HL-60/S4 (cell line): ENCODE data around the gene HES5.

Experiments
- in situ Hi-C: fragments of 300-500 bp; cut with MboI; formaldehyde crosslinking; loops from 2 replicates; pipeline ENCODE4 v1.14.3; 2022; ENCODE audit warnings: low sequenced_read_pairs

HES5 gene

DNA sequence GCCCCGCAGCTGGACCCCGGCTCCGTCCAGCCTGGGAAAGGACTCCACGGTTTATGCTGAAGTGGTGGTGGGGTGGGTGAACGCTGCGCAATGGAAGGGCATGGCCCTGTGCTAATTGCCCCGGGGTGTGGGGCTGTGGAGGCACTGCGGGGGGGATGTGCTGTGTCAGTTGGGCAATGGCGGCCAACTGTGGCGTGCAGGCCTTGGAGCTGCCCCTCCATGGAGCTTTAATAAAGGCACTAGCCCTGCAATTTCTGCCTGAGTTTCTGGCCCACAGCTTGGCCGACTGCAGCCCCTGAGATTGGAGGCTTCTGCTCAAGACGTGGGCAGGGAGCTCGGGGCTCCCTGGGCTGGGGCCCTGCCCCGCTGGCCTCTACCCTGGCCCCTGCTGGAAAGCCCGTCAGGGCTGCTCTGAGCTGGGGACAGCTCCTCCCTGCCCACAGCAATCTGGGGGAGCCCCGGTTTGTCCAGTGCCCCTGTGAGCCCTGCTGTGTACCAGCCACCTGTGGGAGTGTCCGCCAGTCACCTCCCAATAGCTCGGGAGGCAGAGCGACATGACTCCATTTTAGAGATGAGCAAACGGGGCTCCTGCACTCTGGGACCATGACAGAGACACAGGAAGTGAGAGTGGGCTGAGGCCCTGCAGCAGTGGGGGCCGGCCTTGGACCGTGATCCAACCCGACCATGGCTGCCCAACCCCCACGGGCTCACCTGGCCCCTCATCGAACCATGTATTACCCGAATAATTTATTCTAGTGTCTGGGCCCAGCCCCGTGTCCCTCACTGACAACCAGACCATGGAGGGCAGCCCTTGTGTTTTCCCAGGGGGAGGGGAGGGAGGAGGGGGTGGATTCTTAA lies 17.4 kb upstream of the HES5 start:
- in situ Hi-C loops, result loop anchor here (10.0 to 25.0 kb wide), 2 partner anchors 133 to 360 kb away; partner anchors contain the start of genes FAAP20 and PEX10

GRCh38 chr1:2546515-2547209 lies 16.6 kb upstream of the HES5 start:
- in situ Hi-C loops, result loop anchor here (10.0 to 25.0 kb wide), 2 partner anchors 132 to 359 kb away; partner anchors contain the start of genes FAAP20 and PEX10

DNA sequence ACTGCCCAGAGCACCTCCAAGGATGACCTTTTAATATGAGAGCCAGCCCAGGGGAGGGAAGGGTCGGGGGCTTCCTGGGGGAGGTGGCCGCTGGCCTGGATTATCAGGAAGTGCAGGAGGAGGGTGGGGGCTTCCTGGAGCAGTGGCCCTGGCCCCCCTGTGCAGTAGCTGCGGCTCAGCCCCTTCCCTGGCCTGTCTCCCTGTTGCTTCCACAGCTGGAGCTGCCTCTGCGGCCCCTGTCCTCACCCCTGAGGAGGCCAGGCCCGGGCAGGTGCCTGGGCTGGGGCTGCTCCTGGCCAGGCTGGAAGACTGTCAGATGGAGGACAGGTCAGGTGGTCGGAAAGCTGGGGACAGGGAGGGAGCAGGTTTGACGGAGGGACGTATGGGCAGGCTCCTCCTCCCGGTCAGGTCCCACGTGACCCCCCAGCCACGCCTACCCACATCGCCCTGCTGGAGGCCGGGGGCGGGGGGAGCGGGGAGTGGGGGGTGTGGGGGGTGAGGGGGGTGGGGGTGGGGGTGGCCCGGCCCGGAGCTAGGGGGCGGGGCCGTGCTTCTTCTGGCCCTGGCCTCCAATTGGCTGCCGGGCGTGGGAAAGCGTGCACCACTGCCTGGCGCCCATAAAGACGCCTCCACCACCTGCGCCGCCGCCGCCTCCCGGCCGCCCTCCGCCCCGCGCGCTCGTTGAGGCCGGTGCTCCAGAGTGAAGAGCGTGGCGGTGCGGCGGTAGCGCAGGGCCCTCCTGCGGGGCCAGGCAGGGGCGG lies 15.9 kb upstream of the HES5 start:
- in situ Hi-C loops, result loop anchor here (10.0 to 25.0 kb wide), 2 partner anchors 131 to 359 kb away; partner anchors contain the start of genes FAAP20 and PEX10

DNA sequence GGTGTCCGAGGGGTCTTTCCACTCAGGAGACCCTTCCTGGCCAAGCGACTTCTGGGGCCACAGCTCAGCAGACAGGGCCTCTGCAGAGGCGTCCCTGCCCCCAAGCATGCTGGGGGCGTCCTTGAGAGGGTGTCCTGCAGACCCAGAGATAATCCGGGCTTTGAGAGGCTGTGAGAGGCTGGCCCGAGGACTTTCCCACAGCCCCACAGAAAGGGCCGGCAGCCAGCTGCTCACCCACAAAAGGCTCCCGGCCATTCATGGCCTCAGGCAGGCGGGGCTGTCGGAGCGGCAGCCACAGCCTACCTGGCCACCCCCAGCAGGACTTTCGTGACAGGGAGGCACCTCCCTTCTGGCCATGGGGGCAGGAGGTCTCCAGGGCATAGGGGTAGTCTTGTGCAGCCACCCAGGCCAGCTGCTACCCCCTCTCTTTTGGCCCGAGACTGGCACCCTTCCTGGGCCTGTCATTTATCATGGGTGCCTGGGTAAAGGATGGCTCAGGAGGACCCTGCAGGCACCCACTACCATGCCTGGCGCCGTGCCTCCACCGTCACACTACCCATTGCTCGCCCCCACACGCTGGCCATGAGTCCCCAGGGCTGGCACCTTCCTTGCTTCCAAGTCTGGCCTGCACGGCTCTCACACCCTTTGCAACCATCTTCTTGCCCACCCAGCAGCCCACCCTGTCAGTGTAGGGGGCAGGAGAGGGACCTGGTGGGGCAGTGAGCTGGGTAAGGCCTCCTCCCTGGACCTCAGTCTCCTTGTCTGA lies 15.0 kb upstream of the HES5 start:
- in situ Hi-C loops, result loop anchor here (10.0 to 25.0 kb wide), 2 partner anchors 130 to 358 kb away; partner anchors contain the start of genes FAAP20 and PEX10

DNA sequence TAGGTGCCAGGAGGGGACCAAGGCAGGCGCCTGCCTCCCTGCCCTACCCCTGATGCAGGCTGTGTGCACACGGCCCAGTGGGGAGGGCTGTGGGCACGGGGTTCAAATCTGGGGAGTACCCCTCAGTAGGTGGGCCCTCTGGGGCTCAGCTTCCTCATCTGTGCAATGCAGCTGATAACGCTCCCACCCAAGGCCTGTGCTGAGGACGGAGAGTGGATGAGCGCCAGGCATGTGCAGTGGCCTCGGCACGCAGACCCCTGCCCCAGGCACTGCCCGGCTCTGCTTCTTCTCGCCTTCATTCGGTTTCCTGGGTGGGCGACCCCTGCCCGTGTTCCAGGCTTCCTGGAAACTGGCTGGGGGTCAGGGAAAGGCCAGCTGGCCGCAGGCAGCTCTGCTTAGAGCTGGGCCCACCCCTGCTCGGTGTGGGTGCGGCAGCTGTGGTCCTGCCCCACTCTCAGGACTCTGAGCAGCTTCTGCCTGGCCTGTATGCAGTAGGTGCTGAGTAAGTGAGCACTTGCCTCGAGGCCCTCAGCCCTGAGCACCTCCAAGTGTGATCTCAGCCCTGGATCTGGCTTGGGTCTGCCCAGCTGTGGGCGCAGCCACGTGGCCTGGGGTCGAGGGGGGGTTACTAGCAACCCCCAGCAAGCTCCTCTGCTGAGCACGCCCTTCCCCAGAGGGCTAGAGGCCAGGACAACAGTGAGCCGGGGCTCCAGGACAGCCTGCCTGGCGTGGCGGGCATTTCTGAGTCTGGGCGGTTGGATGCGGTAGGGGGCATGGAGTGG lies 14.2 kb upstream of the HES5 start:
- in situ Hi-C loops, result loop anchor here (10.0 to 25.0 kb wide), 2 partner anchors 129 to 357 kb away; partner anchors contain the start of genes FAAP20 and PEX10

GRCh38 chr1:2543543-2544092 lies 13.6 kb upstream of the HES5 start:
- in situ Hi-C loops, result loop anchor here (10.0 to 25.0 kb wide), 2 partner anchors 129 to 356 kb away; partner anchors contain the start of genes FAAP20 and PEX10

DNA sequence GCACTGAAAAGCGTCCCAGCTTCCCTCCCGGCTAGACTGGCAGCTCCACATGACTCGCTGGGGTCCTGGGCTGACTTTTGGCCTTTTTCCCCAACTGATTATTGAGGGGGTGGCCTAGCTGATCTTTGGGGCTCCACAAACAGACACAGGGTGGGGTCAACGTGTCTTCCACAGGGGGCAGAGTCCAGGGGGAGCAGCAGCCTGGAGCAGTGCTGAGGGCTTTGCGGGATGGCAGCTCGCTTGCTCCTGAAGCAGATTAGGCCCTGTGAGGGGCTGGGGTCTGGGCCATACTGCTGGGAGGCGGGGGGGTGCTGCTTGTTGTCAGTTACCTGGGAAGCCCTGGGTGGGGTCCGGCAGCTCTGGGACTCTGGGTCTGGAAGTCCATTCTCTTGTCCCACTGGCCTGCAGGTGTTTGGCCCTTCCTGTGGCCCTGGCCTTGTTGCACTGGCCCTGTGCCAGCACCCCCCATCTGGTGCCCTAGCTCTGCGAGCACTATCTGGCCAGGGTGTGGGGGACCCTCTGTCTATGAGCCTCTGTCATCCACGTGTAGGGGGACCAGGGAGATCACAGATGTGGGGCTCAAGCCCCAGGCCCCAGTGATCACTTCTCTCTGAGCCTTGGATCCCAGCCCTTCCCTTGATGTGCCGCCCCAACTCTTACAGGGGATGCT lies 12.3 kb upstream of the HES5 start:
- in situ Hi-C loops, result loop anchor here (10.0 to 25.0 kb wide), 2 partner anchors 128 to 355 kb away; partner anchors contain the start of genes FAAP20 and PEX10

- in situ Hi-C loops, result loop anchor here (10.0 to 25.0 kb wide), 2 partner anchors 127 to 354 kb away; partner anchors contain the start of genes FAAP20 and PEX10
These were observed 11.7 kb upstream of the HES5 start for GRCh38 chr1:2541619-2542245.

- in situ Hi-C loops, result loop anchor here (10.0 to 25.0 kb wide), 2 partner anchors 126 to 354 kb away; partner anchors contain the start of genes FAAP20 and PEX10
These were observed 10.9 kb upstream of the HES5 start for GRCh38 chr1:2540816-2541492.

- in situ Hi-C loops, result loop anchor here (25.0 kb wide), 1 partner anchor 352 kb away; the partner anchor contains the start of gene FAAP20
These were observed 9.3 kb upstream of the HES5 start for GRCh38 chr1:2539312-2539907.

DNA sequence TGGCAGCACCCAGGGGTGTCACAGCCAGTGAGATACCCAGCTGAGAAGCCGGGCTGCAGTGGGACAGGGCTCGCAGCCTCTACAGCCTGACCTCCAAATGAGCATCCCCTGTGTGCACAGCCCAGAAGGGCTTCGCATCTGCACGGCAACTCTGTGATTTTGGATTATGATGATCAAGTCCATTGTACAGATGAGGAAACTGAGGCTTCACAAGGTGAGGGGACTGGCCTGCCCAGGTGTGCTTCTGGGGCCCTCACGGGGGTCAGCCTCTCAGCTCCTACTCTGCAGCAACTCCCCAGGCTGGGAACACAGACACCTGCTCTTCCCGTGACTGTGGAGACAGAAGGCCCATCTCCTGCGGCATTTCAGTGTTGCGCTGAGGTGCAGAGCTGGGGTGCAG lies 8.8 kb upstream of the HES5 start:
- in situ Hi-C loops, result loop anchor here (25.0 kb wide), 1 partner anchor 352 kb away; the partner anchor contains the start of gene FAAP20

DNA sequence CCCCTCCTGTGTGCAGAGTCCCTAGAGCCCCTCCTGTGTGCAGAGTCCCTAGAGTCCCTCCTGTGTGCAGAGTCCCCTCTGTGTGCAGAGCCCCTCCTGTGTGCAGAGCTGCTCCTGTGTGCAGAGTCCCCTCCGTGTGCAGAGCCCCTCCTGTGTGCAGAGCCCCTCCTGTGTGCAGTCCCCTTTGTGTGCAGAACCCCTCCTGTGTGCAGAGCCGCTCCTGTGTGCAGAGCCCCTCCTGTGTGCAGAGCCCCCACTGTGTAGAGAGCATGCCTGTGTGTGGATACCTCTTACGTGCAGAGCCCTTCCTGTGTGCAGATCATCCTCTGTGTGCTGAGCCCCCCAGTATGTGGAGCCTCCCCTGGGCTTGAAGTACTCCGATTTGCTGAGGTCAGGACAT lies 8.3 kb upstream of the HES5 start:
- in situ Hi-C loops, result loop anchor here (25.0 kb wide), 1 partner anchor 351 kb away; the partner anchor contains the start of gene FAAP20

- in situ Hi-C loops, result loop anchor here (25.0 kb wide), 1 partner anchor 350 kb away; the partner anchor contains the start of gene FAAP20
These were observed 7.7 kb upstream of the HES5 start for GRCh38 chr1:2537784-2538115.

DNA sequence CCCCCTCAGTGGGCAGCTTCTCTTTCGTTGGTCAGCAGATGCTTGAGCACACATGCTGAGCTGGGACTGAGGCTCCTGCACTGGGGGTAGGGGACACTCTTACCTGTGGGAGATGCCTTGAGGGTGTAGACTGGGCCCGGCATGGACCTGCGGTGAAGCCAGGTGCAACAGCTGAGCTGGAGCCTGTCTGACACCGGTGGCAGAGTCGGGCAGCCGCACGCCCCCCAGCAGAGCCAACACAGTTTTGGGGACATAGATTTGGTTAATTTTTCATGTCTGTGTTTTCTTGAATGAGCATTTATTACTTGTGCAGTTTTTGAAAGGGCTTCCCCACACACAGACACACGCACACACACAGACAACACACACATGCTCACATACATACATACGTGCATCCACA lies 5.9 kb upstream of the HES5 start:
- in situ Hi-C loops, result loop anchor here (25.0 kb wide), 1 partner anchor 349 kb away; the partner anchor contains the start of gene FAAP20

DNA sequence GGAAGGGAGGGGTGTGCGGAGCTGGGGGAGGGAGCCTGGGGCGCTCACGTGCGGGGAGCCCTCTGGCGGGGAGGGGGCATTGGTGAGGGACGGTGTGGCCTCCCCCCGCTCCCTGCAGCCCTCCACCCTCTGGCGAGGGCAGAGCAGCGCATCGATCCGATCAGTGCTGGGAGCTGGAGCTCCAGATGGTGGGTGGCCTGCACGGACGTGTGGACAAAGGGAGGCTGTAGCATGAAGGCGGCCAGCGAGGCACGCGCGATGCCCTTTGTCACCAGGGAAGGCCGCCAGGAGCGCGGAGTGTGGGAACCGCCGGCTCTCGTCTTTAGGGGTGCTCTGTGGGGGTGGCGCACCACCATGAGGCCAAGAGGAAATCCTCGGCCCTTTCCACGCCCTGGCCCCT lies 5.4 kb upstream of the HES5 start:
- in situ Hi-C loops, result loop anchor here (25.0 kb wide), 1 partner anchor 348 kb away; the partner anchor contains the start of gene FAAP20
